Neural cell (in vitro differentiated cells): ENCODE results near the gene NGEF.

ENCODE experiments used
- CTCF ChIP-seq: fragments of 450-650 bp; IDR thresholded peaks from 2 replicates; pipeline ENCODE4 v1.5.1; 2014; ENCODE audit warnings: antibody characterized with exemption, mild to moderate bottlenecking, moderate library complexity; ENCODE audit not compliant: poor library complexity, severe bottlenecking
- EZH2 ChIP-seq: fragments of 200-600, 300-800 bp; shearing (Covaris generic), sonication (generic); IDR thresholded peaks from 2 replicates; pipeline ENCODE4 v1.6.1; 2014; ENCODE audit warnings: antibody characterized with exemption, low read length, borderline replicate concordance, mild to moderate bottlenecking; ENCODE audit not compliant: insufficient read depth, poor library complexity, severe bottlenecking
- MXI1 ChIP-seq: fragments of 450-650 bp; conservative IDR thresholded peaks from 2 replicates; pipeline ENCODE4 v1.6.1; 2014; ENCODE audit warnings: antibody characterized with exemption, mild to moderate bottlenecking; ENCODE audit not compliant: poor library complexity, severe bottlenecking

DNA sequence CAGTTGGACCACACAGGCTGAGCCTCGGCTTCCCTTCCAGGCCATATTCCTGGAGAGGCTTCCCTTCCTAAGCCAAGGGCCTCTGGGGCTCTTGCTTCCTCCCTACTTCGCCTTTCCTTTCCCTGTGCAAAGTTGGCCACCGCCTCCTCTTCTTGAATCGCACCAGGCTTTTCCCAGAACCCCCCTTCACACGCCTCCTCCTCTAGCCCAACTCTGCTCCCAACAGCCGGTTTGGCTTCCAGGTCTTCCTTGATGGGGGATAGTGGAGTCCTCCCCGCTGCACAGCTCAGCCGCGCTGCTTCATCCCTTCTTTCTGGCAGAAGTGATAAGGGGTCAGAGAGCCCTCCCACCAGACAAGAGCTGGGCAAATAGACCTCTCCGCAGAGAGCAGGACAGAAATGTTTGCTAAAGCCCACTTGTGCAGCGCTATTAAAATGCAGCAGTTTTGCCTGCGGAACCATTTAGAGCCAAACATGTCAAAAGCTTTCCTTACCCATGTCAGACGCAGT lies 86.6 kb downstream of the NGEF start:
- no peak for TF ChIP-seq CTCF
- TF ChIP-seq EZH2 = peak; percentile 55
- TF ChIP-seq MXI1 = no peak
